HG03354 (cell line): ENCODE results near the gene SKI.
"Not testable (repeated sequence)": the region's sequence is repeated elsewhere in the genome, so short reads cannot be mapped to it uniquely, and the experiment has no call there.

Experiments used
- ATAC-seq: cut with Tn5 transposase; IDR thresholded peaks from one replicate; pipeline ENCODE4 v1.9.1; 2021; ENCODE audit warnings: mild to moderate bottlenecking; ENCODE audit not compliant: unreplicated experiment, poor library complexity, severe bottlenecking

SKI gene

GRCh38 chr1:2314273-2314802, 86.2 kb downstream of the SKI start:
- ATAC-seq, result no peak

- ATAC-seq, result peak; percentile 46
Measured at GRCh38 chr1:2314803-2315673, 86.9 kb downstream of the SKI start.

GRCh38 chr1:2315674-2316450, 87.7 kb downstream of the SKI start:
- ATAC-seq, result no peak

- no peak for ATAC-seq
Measured at GRCh38 chr1:2316451-2316961, 88.4 kb downstream of the SKI start.

GRCh38 chr1:2317230-2318065, 89.3 kb downstream of the SKI start:
- ATAC-seq, result no peak

GRCh38 chr1:2318314-2319278, 90.5 kb downstream of the SKI start:
- no peak for ATAC-seq

GRCh38 chr1:2319291-2319690, 91.2 kb downstream of the SKI start:
- no peak for ATAC-seq

GRCh38 chr1:2320006-2320405, 91.9 kb downstream of the SKI start:
- no peak for ATAC-seq

GRCh38 chr1:2320760-2321667, 92.9 kb downstream of the SKI start:
- no peak for ATAC-seq

- no peak for ATAC-seq
Measured at GRCh38 chr1:2322065-2322571, 94.0 kb downstream of the SKI start.

- ATAC-seq, result no peak
Measured at GRCh38 chr1:2322581-2323211, 94.6 kb downstream of the SKI start.

- no peak for ATAC-seq
Measured at GRCh38 chr1:2323451-2323974, 95.4 kb downstream of the SKI start.

- no peak for ATAC-seq
Measured at GRCh38 chr1:2324553-2325366, 96.6 kb downstream of the SKI start.

GRCh38 chr1:2326524-2326923, 98.4 kb downstream of the SKI start:
- no peak for ATAC-seq

- ATAC-seq, result not testable (repeated sequence)
Measured at GRCh38 chr1:2327162-2327561, 99.0 kb downstream of the SKI start.

- ATAC-seq, result no peak
Measured at GRCh38 chr1:2327841-2328240, 99.7 kb downstream of the SKI start.
